ENCODE data around the gene CLEC1B.

The CLEC1B gene

GRCh38 chr12:10033783-10034545, 35.0 kb upstream of the CLEC1B start:
- H3K4me2 ChIP-seq (ENCODE audit: low read depth, low read length): no peak overlapping the region
- no peak overlapping the region for H3K9ac ChIP-seq (ENCODE audit: low read length)
- TF ChIP-seq EZH2phosphoT487 (IDR thresholded peaks at IDR 0.05; ENCODE audit: low read length): no peak
- peak; percentile 59 for TF ChIP-seq CTCF (IDR thresholded peaks at IDR 0.05; ENCODE audit: low read length)
- no peaks in the 10 kb centered on the region for H4K20me1 ChIP-seq (ENCODE audit: insufficient read depth, low read length)
- H3F3A ChIP-seq (ENCODE audit: insufficient read depth, low read length): no peaks in the 10 kb centered on the region
- no peaks in the 10 kb centered on the region for H3K9me2 ChIP-seq (replicated peaks; ENCODE audit: insufficient read depth, low read length)
- H3K27ac ChIP-seq (ENCODE audit: low read length): no peak overlapping the region
- H3K27me3 ChIP-seq (replicated peaks; ENCODE audit: insufficient read depth, low read length): no peaks in the 10 kb centered on the region
- peaks cover 11% of the 10 kb centered on the region for H3K4me1 ChIP-seq (ENCODE audit: low read length)
- H3K79me2 ChIP-seq (ENCODE audit: low read length): no peaks in the 10 kb centered on the region
- no peak overlapping the region for H3K4me3 ChIP-seq (ENCODE audit: low read length)
- H3K9me3 ChIP-seq (replicated peaks; ENCODE audit: insufficient read depth, low read length): no peaks in the 10 kb centered on the region
- peak; percentile 51 for DNase-seq
- 0 out of 2 replicates have a peak overlapping the region, but pooled peaks have one; percentile 12 for H2AFZ ChIP-seq (ENCODE audit: low read length)
- H3K36me3 ChIP-seq (replicated peaks; ENCODE audit: insufficient read depth, low read length): no peaks in the 10 kb centered on the region

- no peak overlapping the region for H3K9ac ChIP-seq (ENCODE audit: low read length)
- H3K4me1 ChIP-seq (ENCODE audit: low read length): peaks cover 11% of the 10 kb centered on the region
- no peaks in the 10 kb centered on the region for H3K79me2 ChIP-seq (ENCODE audit: low read length)
- TF ChIP-seq EZH2 (optimal IDR thresholded peaks at IDR 0.05; ENCODE audit: low read depth, low read length): no peak
- TF ChIP-seq EZH2phosphoT487 (IDR thresholded peaks at IDR 0.05; ENCODE audit: low read length): no peak
- no peak for TF ChIP-seq CTCF (IDR thresholded peaks at IDR 0.05; ENCODE audit: low read length)
- no peaks in the 10 kb centered on the region for H3K27me3 ChIP-seq (replicated peaks; ENCODE audit: insufficient read depth, low read length)
- no peak overlapping the region for H3K4me3 ChIP-seq (ENCODE audit: low read length)
- H3K27ac ChIP-seq (ENCODE audit: low read length): no peak overlapping the region
- no peak for DNase-seq
- H2AFZ ChIP-seq (ENCODE audit: low read length): no peak overlapping the region
- no peak overlapping the region for H3K4me2 ChIP-seq (ENCODE audit: low read depth, low read length)
- no peaks in the 10 kb centered on the region for H3K9me2 ChIP-seq (replicated peaks; ENCODE audit: insufficient read depth, low read length)
- no peaks in the 10 kb centered on the region for H3K9me3 ChIP-seq (replicated peaks; ENCODE audit: insufficient read depth, low read length)
- no peaks in the 10 kb centered on the region for H3K36me3 ChIP-seq (replicated peaks; ENCODE audit: insufficient read depth, low read length)
- H4K20me1 ChIP-seq (ENCODE audit: insufficient read depth, low read length): no peaks in the 10 kb centered on the region
- no peaks in the 10 kb centered on the region for H3F3A ChIP-seq (ENCODE audit: insufficient read depth, low read length)
Measured at GRCh38 chr12:10031771-10032175, 32.9 kb upstream of the CLEC1B start.

GRCh38 chr12:10031321-10031720, 32.4 kb upstream of the CLEC1B start:
- no peak overlapping the region for H3K4me2 ChIP-seq (ENCODE audit: low read depth, low read length)
- H3K27ac ChIP-seq (ENCODE audit: low read length): no peak overlapping the region
- no peak for DNase-seq
- no peak overlapping the region for H2AFZ ChIP-seq (ENCODE audit: low read length)
- H3F3A ChIP-seq (ENCODE audit: insufficient read depth, low read length): no peaks in the 10 kb centered on the region
- H3K9me3 ChIP-seq (replicated peaks; ENCODE audit: insufficient read depth, low read length): no peaks in the 10 kb centered on the region
- no peaks in the 10 kb centered on the region for H3K36me3 ChIP-seq (replicated peaks; ENCODE audit: insufficient read depth, low read length)
- no peaks in the 10 kb centered on the region for H3K79me2 ChIP-seq (ENCODE audit: low read length)
- H3K9ac ChIP-seq (ENCODE audit: low read length): no peak overlapping the region
- H4K20me1 ChIP-seq (ENCODE audit: insufficient read depth, low read length): no peaks in the 10 kb centered on the region
- no peak for TF ChIP-seq EZH2phosphoT487 (IDR thresholded peaks at IDR 0.05; ENCODE audit: low read length)
- TF ChIP-seq CTCF (IDR thresholded peaks at IDR 0.05; ENCODE audit: low read length): no peak
- no peak for TF ChIP-seq EZH2 (optimal IDR thresholded peaks at IDR 0.05; ENCODE audit: low read depth, low read length)
- H3K27me3 ChIP-seq (replicated peaks; ENCODE audit: insufficient read depth, low read length): no peaks in the 10 kb centered on the region
- peaks cover 11% of the 10 kb centered on the region for H3K4me1 ChIP-seq (ENCODE audit: low read length)
- no peak overlapping the region for H3K4me3 ChIP-seq (ENCODE audit: low read length)
- H3K9me2 ChIP-seq (replicated peaks; ENCODE audit: insufficient read depth, low read length): no peaks in the 10 kb centered on the region
